Measurements from ENCODE around the gene CMC2. TPM values are rescaled to one million over a fixed set of nuclear protein-coding genes. Genes with fewer than 3 reads are reported as not detected.
A peak's percentile ranks its signal among the peaks of the same experiment; 100 is the strongest.

The CMC2 gene
- total RNA-seq, 1 donor from 2014 or later: 36.8 TPM

DNA sequence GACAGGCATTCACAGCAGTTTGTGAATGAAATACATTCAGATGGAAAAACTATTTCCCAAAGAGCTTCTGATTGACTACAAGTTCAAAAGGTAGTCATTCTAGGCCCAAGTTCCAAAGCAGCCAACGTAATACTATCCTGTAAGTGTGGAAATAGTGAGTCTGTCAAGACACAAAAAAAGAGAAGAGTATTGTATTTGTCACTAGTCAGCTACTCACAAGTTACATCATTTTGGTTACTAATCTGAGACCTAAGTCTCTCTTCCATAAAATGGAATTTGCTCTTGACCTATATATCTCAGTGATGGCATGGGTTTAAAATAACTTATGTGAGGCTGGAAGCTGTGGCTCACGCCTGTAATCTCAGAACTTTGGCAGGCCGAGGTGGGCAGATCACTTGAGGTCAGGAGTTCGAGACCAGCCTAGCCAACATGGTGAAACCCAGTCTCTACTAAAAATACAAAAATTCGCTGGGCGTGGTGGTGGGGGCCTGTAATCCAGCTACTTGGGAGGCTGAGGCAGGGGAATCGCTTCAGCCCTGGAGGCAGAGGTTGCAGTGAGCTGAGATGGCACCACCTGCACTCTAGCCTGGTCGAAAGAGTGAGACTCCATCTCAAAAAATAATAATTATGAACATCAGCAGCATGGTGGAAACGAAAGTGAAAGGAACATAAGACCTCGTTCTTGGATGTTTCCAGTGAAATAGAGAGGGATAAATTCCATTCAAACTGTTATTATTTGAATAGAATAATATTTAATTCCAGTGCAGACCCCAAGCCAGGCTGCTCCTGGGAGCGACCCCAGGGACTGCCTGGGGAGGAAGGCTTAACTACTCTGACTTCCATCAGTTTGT is 2.9 kb downstream of the CMC2 start:
- no peak for DNase-seq (ENCODE audit: low spot score)
- no peak for ATAC-seq

- no peak for DNase-seq (ENCODE audit: low spot score)
- no peak for ATAC-seq
These were observed 3.6 kb downstream of the CMC2 start for GRCh38 chr16:81003064-81003463.

- DNase-seq (ENCODE audit: low spot score) (no peak), ATAC-seq (no peak)
These were observed 5.4 kb downstream of the CMC2 start for GRCh38 chr16:81001330-81001729.

DNA sequence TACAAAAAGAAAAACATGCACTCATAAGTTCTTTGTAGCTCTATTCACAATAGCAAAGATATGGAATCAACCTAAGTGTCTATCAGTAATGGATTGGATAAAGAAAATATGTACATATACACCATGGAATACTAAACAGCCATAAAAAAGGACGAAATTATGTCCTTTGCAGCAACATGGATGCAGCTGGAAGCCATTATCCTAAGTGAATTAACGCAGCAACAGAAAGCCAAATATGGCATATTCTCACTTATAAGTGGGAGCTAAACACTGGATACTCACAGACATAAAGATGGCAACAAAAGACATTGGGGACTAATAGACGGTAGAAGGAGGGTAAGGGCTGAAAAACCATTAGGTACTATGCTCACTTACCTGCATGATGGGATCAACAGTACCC is 5.8 kb downstream of the CMC2 start:
- ATAC-seq (no peak), DNase-seq (ENCODE audit: low spot score) (no peak)

DNA sequence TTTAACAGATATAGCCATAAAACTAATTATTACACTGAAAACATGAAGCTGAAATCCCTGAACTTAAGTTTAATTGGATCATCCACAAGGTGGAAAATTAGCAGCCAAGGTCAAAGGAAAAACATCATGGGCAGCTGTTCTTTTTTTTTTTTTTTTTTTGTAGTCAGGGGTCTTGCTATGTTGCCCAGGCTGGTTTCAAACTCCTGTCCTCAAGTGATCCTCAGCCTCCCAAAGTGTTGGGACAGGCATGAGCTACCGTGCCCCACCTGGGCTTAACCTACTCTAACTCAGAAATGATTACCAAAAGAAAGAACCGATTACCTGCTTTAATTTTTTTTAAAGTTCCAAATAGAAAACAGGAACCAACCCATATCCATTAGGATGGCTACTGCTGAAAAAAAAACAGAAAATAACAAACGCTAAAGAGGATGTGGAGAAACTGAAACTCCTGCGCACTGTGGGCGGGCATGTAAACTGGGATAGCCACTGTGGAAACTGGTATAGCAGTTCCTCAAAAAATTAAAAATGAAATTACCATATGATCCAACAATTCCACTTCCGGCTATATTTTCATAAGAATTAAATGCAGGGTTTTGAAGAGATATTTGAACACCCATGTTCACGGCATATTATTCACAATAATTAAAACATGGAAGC is 8.6 kb downstream of the CMC2 start:
- ATAC-seq (no peak), DNase-seq (ENCODE audit: low spot score) (no peak)

DNA sequence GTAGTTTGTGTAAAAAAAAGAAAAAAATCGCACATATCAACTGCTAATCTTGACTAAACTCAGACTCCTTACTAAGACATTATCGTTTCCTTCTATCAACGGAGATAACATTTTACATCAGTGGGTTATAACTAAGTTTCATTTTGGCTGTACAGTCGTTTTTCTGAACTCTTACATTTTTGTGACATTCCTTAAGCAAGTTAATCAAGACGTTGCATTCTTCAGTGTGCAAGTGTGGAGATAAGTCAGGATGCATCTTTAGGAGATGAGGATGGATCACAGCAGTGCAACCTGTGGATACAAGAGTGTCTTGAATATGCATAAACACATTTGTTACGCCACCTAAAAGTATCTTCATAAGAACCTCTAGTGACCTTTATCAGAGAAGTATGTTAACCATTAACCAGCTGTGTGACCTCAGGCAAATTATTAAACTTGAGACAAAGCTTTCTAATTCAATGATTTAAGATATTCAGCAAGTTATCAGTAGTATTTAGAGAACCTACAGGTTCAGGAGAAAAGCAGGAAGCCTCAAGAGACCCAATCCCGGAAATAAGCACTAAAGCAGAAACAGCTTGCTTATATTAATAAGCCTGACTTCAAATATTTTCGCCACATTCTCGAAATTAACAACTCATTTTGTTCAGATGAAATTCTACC is 9.4 kb downstream of the CMC2 start:
- no peak for DNase-seq (ENCODE audit: low spot score)
- peak; percentile 80 for ATAC-seq

- peak; percentile 21 for ATAC-seq
These were observed 10.0 kb downstream of the CMC2 start for GRCh38 chr16:80996688-80997138.

DNA sequence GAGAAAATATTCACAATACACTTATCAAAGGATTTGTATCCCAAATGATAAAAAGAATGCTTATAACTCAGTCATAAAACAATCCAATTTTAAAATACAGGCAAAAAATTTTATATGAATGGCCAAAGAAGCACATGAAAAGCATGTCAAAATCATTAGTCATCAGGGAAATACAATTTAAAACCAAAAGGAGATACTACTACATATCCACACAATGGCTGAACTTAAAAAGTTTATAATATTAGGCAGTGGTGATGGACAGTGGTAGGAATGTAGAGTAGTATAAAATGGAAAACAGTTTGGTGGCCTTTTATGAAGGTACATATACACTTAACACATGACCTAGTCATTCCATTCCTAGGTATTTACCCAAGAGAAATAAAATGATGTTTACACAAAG is 12.2 kb downstream of the CMC2 start:
- DNase-seq (ENCODE audit: low spot score) (no peak), ATAC-seq (no peak)

More at GRCh38 chr16:80996688-80997138, 10.0 kb downstream of the CMC2 start:
- DNase-seq (ENCODE audit: low spot score): no peak

DNA sequence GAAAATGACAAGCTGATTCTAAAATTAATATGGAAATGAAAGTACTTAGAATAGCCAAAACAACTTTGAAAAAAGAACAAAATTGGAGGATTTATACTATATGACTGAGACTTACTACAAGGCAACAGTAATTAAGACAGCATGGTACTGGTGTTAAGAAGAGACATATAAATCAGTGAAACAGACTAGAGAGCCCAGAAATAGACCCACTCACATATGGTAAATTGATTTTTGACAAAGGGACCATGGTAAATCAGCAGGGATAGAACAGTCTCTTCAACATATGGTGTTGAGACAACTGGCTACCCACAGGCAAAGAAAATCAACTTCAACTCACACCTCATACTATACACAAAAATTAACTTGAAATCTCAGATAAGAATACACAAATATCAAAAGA is 12.9 kb downstream of the CMC2 start:
- ATAC-seq: no peak
- no peak for DNase-seq (ENCODE audit: low spot score)

GRCh38 chr16:80993307-80993706 is 13.4 kb downstream of the CMC2 start:
- ATAC-seq (peak; percentile 39), DNase-seq (ENCODE audit: low spot score) (no peak)

DNA sequence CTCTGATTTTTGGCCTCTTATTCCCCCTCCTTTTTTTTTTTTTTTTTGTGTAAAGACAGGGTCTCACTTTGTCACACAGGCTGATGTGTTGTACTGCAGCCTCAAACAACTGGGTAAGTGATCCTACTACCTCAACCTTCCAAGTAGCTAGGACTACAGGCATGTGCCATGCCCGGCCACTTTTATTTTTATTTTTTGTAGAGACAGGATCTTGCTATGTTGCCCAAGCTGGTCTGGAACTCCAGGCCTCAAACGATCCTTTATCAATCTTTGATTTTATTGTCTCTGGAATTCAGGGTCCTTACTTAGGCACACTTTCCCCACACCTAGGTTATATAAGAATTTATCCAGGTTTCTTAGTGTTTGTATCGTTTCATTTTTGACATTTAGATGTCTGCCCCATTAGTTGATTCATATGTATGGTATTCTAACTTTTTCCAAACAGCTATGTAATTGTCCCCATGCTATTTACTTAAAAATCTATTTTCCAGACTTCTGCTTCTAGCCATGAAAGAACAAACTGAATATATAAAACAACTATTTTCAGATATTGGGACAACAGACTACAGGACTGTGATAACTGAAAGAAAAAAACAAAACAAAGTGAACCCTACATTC is 13.9 kb downstream of the CMC2 start:
- DNase-seq (ENCODE audit: low spot score) (no peak), ATAC-seq (no peak)

- DNase-seq (ENCODE audit: low spot score): no peak
- ATAC-seq: peak; percentile 70
These were observed 14.8 kb downstream of the CMC2 start for GRCh38 chr16:80991792-80992430.

GRCh38 chr16:80990978-80991377 is 15.7 kb downstream of the CMC2 start:
- ATAC-seq: peak; percentile 10
- DNase-seq (ENCODE audit: low spot score): no peak

DNA sequence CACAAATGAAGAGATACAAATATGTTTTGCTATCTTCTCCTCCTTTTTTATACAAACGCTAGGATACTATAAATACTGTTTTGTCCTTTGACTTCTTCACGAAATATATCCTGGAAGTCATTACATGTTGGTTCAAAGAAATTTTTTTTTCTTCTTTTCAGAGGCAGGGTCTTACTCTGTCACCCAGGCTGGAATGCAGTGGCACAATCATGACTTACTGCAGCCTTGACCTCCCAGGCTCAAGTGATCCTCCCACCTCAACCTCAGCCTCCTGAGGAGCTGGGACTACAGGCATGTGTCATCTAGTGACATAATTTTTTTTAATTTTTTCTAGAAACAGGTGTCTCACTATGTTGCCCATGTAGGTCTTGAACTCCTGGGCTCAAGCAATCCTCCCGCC is 16.1 kb downstream of the CMC2 start:
- ATAC-seq (no peak), DNase-seq (ENCODE audit: low spot score) (no peak)

DNA sequence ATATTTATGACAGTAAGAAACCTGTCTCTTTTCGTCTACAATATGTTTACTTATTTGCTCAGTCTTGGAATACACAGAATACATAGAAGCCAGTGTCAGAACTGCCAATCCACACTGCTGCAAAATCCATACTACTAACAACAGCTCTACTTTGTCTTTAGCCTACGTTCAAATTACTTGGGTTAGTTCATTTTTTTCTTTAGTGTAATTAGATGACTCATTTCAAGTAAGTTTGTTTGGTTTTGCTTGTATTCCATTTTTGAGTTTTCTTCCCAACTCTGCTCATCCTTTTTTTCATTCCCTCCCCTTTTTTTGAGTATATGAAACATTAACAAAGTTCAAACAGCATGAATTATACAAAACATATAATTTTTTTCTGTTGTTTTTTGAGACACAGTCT is 16.9 kb downstream of the CMC2 start:
- DNase-seq (ENCODE audit: low spot score) (no peak), ATAC-seq (no peak)

- ATAC-seq (peak; percentile 61), DNase-seq (ENCODE audit: low spot score) (peak; percentile 56)
These were observed 17.9 kb downstream of the CMC2 start for GRCh38 chr16:80988756-80989155.

GRCh38 chr16:80986557-80986956 is 20.1 kb downstream of the CMC2 start:
- ATAC-seq: peak; percentile 38
- DNase-seq (ENCODE audit: low spot score): no peak

DNA sequence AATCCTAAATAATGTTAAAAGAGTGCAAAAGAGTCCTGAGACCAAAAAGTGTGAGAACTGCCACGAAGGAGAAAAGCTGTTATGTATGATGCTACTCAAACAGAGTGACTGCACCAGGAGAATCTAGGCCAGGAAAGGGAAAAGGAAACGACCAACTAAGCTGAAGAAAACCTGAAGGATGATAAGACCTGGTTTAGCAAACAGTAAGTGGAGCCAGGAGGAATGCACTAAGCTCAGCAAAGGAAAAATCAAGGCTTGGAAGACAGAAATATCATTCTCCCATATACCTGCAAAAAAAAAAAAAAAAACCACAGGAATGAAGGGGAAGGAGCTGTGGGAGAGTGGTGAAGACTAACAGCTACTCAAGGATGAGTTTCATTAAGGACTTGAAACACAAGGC is 21.1 kb downstream of the CMC2 start:
- ATAC-seq (no peak), DNase-seq (ENCODE audit: low spot score) (no peak)

DNA sequence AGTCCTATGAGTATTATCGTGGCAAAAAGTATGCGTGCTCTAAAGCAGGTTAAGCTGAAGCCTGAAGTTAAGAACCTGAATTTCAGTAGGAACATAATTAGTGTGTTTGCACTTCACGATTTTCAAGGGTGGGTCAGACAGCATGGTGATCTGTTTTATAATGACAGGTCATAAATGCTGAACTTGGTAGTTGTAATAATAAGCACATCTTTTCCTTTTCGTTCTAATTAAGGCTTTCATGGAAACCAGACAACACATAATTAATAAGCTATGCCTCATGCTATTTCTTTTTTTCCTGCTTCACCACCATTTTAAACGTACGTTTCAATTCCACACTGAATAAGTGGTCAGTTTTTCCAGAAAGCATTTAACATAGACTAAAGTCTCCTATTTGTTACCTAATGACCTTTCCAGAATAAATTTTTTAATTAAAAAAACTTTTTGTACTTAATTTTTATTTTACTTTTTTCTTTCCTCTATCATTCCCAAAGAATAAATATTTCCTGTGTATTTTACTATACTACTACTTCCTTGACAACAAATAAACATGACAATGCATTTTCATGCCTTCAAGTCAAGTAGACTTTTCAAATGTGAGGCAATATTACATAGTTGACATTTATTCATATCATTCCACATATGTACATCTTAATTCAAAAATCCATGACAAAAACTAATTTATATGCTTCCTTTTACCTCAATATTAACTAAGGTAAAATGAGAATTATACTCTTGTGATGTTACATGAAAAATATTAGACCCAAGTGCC is 22.4 kb downstream of the CMC2 start:
- ATAC-seq: no peak
- no peak for DNase-seq (ENCODE audit: low spot score)

- ATAC-seq (no peak), DNase-seq (ENCODE audit: low spot score) (no peak)
These were observed 24.0 kb downstream of the CMC2 start for GRCh38 chr16:80982646-80983045.
